GM12865 (cell line): ENCODE results near the gene PMF1.

Source experiments
- DNase-seq: peaks from one replicate; pipeline ENCODE4 v3.0.0; 2010; ENCODE audit warnings: low read depth
- H3K4me3 ChIP-seq: 2 replicates; pipeline ENCODE4 v1.5.1; 2011; ENCODE audit warnings: mild to moderate bottlenecking, low read depth, low read length, control low read depth
- CTCF ChIP-seq: IDR thresholded peaks from 2 replicates; pipeline ENCODE4 v1.5.1; 2011; ENCODE audit warnings: low read length, control low read depth, low read depth, inconsistent platforms; ENCODE audit not compliant: insufficient read depth; ENCODE audit errors: missing control alignments

Gene PMF1

GRCh38 chr1:156193208-156193487 lies 19.7 kb upstream of the PMF1 start:
- H3K4me3 ChIP-seq, result peak overlapping the region; percentile 62
- TF ChIP-seq CTCF, result no peak
- DNase-seq, result no peak

GRCh38 chr1:156193488-156194299 lies 19.1 kb upstream of the PMF1 start, which contains the start of gene SLC25A44:
SLC25A44 (plus strand) TSS chr1:156194104; CDS start chr1:156199848, 5,744 bp downstream.
- TF ChIP-seq CTCF, result peak; percentile 39
- H3K4me3 ChIP-seq, result peak within 1 kb of the TSS; percentile 87
- peak; percentile 99 for DNase-seq

- no peak for TF ChIP-seq CTCF
- peak overlapping the region; percentile 87 for H3K4me3 ChIP-seq
- no peak for DNase-seq
Measured at GRCh38 chr1:156194300-156194652, 18.5 kb upstream of the PMF1 start.

GRCh38 chr1:156195853-156196252 lies 17.0 kb upstream of the PMF1 start:
- no peak for DNase-seq
- TF ChIP-seq CTCF, result no peak
- no peak overlapping the region for H3K4me3 ChIP-seq

GRCh38 chr1:156196445-156196844 lies 16.4 kb upstream of the PMF1 start:
- DNase-seq, result no peak
- TF ChIP-seq CTCF, result no peak
- H3K4me3 ChIP-seq, result no peak overlapping the region

GRCh38 chr1:156198831-156199349 lies 13.9 kb upstream of the PMF1 start:
- no peak overlapping the region for H3K4me3 ChIP-seq
- TF ChIP-seq CTCF, result no peak
- peak; percentile 52 for DNase-seq

- no peak for TF ChIP-seq CTCF
- no peak overlapping the region for H3K4me3 ChIP-seq
- DNase-seq, result no peak
Measured at GRCh38 chr1:156200044-156200443, 12.8 kb upstream of the PMF1 start.
